Spleen (tissue), 11 donors: ENCODE data around the gene EDIL3. TPM values are rescaled to one million over a fixed set of nuclear protein-coding genes. Genes with fewer than 3 reads are reported as not detected.

ENCODE experiments used
- DNase-seq: peaks from one replicate; pipeline ENCODE4 v3.0.0-alpha.2; 2020
- H3K27ac ChIP-seq, 8 donors: fragments of 200-600 bp; sonication (generic) in 7 of 8; 1 replicate in 4 of 8; 2 replicates in 4 of 8; pipeline versions ENCODE4 v1.5.0 to v1.8.0; 2016 to 2021; ENCODE audit warnings: inconsistent platforms in 4 of 8, mild to moderate bottlenecking in 4 of 8, moderate library complexity in 1 of 8
- H3K27me3 ChIP-seq, 7 donors: fragments of 200-600 bp; sonication (generic) in 6 of 7; replicated peaks in 1 of 7; 1 replicate in 4 of 7; 2 replicates in 3 of 7; pipeline versions ENCODE4 v1.5.0 to v1.8.0; 2016 to 2021; ENCODE audit warnings: inconsistent platforms in 3 of 7, mild to moderate bottlenecking in 1 of 7
- H3K36me3 ChIP-seq, 6 donors: fragments of 200-600 bp; sonication (generic) in 5 of 6; 1 replicate in 4 of 6; 2 replicates in 2 of 6; pipeline versions ENCODE4 v1.5.0 to v1.8.0; 2016 to 2021; ENCODE audit warnings: inconsistent platforms in 2 of 6
- H3K4me1 ChIP-seq, 6 donors: fragments of 200-600 bp; sonication (generic) in 5 of 6; 1 replicate in 3 of 6; 2 replicates in 3 of 6; pipeline versions ENCODE4 v1.5.0 to v1.8.0; 2016 to 2021; ENCODE audit warnings: inconsistent platforms in 3 of 6
- H3K4me3 ChIP-seq, 8 donors: fragments of 200-600 bp; sonication (generic) in 7 of 8; 1 replicate in 4 of 8; 2 replicates in 4 of 8; pipeline versions ENCODE4 v1.5.0 to v1.8.0; 2016 to 2021; ENCODE audit warnings: inconsistent platforms in 4 of 8, mild to moderate bottlenecking in 4 of 8, moderate library complexity in 2 of 8
- H3K9me3 ChIP-seq, 8 donors: fragments of 200-600 bp; sonication (generic) in 7 of 8; 1 replicate in 4 of 8; 2 replicates in 4 of 8; pipeline versions ENCODE4 v1.5.0 to v1.8.0; 2016 to 2021; ENCODE audit warnings: inconsistent platforms in 4 of 8
- POLR2A ChIP-seq, 3 donors: fragments of 450-650 bp; IDR thresholded peaks; one replicate each; pipeline ENCODE4 v1.5.1; 2017; ENCODE audit warnings: antibody characterized with exemption in 3 of 3, mild to moderate bottlenecking in 1 of 3
- POLR2AphosphoS5 ChIP-seq, 3 donors: sonication (generic); formaldehyde crosslinking; IDR thresholded peaks; one replicate each; pipeline ENCODE4 v1.5.1; 2017; ENCODE audit warnings: antibody characterized with exemption in 3 of 3
- WGBS, 5 donors: extraction: QIAGEN DNeasy Blood & Tissue Kit in 3 of 5; methylation state at CpG; one replicate each; pipeline versions ENCODE4 v1.1.5 to v1.1.7; 2013 to 2018; 5-methylcytosine and 5-hydroxymethylcytosine counted together
- intact Hi-C: fragments of 100-400 bp; cut with DNase I; formaldehyde crosslinking; loops from one replicate; pipeline ENCODE4 v1.15.0; 2023; ENCODE audit warnings: low total_unique reads
- polyA plus RNA-seq, 3 donors: library from polyadenylated mRNA; stranded (reverse); fragments of 200-250 nt; gene quantifications; one replicate each; pipeline ENCODE4 v1.2.1, GENCODE V29; 2013
- total RNA-seq, 7 donors: library from RNA; depleted of rRNA in 3 of 7; stranded (reverse); fragments of >200 nt in 3 of 7; fragmentation: NEBNext Ultra II Directional in 4 of 7; extraction: Animal tissue kit (Norgen Biotek cat#: 25700) in 4 of 7; gene quantifications; one replicate each; pipeline versions ENCODE4 v1.1.0 to v1.2.1, GENCODE V29; 2016 to 2021
- TF ChIP-seq, protein P1 (sequence below), 11 experiments: fragments of 200-600 bp in 7 of 11; fragments of 450-650 bp in 4 of 11; sonication (generic) in 4 of 11; IDR thresholded peaks in 8 of 11; conservative IDR thresholded peaks in 3 of 11; 1 replicate in 7 of 11; 2 replicates in 4 of 11; pipeline versions ENCODE4 v1.4.0 to v1.8.0; 2016 to 2021; ENCODE audit warnings: antibody characterized with exemption in 11 of 11, inconsistent platforms in 4 of 11, mild to moderate bottlenecking in 1 of 11
- donor health status: healthy with polysubstance abuse.
- donor health status: DM: no; HTN: no; CAD: no; lungs with moderate emphysema.
- donor health status: DM: no; HTN: no; CAD: no.
- donor health status: Bipolar disorder and iron deficiency.
- donor health status: healthy.
- donor health status: DM: no; HTN: no; CAD: no.
- donor health status: DM: yes; HTN: yes; CAD: no.

The EDIL3 gene
- total and polyA plus RNA-seq, 10 donors: 0.61 to 2.9 (median 2.1) TPM

DNA sequence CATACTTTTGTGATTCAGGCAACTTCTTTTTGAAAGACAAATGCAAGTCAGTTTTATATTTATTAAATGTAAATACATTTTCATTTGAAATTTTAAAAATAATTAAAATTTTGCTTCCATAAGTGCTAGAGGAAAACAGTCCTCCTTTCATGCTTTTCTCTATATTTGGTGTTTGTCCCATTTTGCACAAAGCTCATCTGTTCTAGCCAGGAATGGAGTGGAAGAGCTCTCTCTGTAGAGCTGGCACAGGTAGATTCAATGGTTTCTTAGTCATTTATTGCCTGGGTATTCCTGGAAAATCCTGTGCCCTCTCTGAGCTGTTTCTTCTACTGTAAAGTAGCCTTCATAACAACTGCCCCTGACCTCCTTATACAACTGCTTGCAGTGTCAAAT lies 396.4 kb downstream of the EDIL3 start:
- Histone ChIP-seq H3K4me3 (no peak overlapping the region), H3K27me3 (no peaks in the 10 kb centered on the region), H3K36me3 (no peaks in the 10 kb centered on the region), H3K4me1 (no peaks in the 10 kb centered on the region), H3K27ac (no peak overlapping the region), H3K9me3 (no peaks in the 10 kb centered on the region)
- no peak for TF ChIP-seq POLR2A (IDR thresholded peaks at IDR 0.05)
- no peak for DNase-seq
- intact Hi-C loops: no loop called here

DNA sequence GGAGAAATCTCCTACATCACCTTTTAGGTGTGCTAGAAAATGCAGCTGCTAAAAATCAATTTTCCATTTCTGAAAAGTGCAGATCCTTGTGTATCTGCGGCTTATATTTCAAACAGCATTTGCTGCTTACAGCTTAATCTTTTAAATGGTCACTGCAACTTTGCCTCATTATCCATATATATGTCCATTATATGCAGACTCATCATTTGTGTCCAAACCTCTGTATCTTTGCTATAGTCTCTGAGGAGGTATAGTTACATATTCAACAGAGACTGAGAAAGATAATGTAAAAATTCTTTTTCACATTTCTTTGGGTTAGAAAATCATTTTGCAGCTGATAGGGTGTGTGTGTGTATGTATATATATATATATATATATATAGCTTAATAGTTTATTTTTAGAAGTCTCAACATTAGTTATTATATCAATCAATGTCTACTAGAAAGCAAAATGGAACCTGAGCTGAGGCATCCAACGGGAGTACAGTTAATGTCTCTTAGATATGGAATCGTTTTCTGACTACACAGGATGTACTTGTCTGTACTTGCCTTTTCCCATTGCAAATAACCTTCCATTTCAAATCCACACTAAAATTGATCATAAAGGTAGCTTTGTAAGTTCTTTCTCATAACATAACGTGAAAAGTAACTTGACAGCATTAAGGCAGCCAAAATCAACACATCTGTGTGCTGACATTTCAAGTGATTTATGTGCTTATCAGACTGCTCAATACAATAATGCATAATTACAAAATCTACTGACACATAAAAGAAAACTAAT lies 397.0 kb downstream of the EDIL3 start:
- Histone ChIP-seq H3K4me3 (no peak overlapping the region), H3K36me3 (no peaks in the 10 kb centered on the region), H3K27ac (no peak overlapping the region), H3K9me3 (no peaks in the 10 kb centered on the region), H3K27me3 (no peaks in the 10 kb centered on the region), H3K4me1 (no peaks in the 10 kb centered on the region)
- WGBS, 5 donors: 54 to 74% (median 64%) methylated on average over 4 of the region's 4 CpGs
- intact Hi-C loops: no loop called here
- no peak for DNase-seq
- TF ChIP-seq POLR2AphosphoS5 (IDR thresholded peaks at IDR 0.05): no peak
- TF ChIP-seq, protein P1, sequence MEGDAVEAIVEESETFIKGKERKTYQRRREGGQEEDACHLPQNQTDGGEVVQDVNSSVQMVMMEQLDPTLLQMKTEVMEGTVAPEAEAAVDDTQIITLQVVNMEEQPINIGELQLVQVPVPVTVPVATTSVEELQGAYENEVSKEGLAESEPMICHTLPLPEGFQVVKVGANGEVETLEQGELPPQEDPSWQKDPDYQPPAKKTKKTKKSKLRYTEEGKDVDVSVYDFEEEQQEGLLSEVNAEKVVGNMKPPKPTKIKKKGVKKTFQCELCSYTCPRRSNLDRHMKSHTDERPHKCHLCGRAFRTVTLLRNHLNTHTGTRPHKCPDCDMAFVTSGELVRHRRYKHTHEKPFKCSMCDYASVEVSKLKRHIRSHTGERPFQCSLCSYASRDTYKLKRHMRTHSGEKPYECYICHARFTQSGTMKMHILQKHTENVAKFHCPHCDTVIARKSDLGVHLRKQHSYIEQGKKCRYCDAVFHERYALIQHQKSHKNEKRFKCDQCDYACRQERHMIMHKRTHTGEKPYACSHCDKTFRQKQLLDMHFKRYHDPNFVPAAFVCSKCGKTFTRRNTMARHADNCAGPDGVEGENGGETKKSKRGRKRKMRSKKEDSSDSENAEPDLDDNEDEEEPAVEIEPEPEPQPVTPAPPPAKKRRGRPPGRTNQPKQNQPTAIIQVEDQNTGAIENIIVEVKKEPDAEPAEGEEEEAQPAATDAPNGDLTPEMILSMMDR (IDR thresholded peaks at IDR 0.05 in 8 of 11, conservative IDR thresholded peaks at IDR 0.05 in 3 of 11): no peak

DNA sequence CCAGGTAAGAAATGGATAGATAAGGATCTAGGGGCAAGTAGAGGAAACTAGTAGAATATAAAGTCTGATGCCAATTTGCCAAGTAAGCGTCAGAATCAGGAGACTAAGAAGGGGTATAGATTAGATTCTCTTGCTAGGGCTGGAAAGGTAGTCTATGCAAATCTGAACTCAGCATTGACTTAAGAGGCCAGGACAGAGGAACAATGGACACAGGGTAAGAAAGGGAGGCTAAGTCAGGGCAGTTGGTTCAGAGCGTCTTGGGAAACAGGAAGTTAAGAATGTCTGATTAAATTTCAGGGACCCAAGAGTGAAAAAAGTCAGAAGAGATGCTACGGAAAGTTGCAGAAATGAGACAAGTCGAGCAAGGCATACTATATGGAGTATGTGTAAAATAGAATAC lies 400.8 kb downstream of the EDIL3 start:
- H3K27ac ChIP-seq: no peak overlapping the region
- DNase-seq: no peak
- TF ChIP-seq POLR2A (IDR thresholded peaks at IDR 0.05) (no peak), POLR2AphosphoS5 (IDR thresholded peaks at IDR 0.05) (no peak)
- TF ChIP-seq, protein P1 (IDR thresholded peaks at IDR 0.05 in 8 of 11, conservative IDR thresholded peaks at IDR 0.05 in 3 of 11): no peak
- H3K4me3 ChIP-seq: no peak overlapping the region
- H3K4me1 ChIP-seq: no peaks in the 10 kb centered on the region
- no peaks in the 10 kb centered on the region for H3K27me3 ChIP-seq
- 77 to 87% (median 81%) methylated on average over 4 of the region's 4 CpGs for WGBS, 5 donors
- H3K36me3 ChIP-seq: no peaks in the 10 kb centered on the region
- intact Hi-C loops: no loop called here
- H3K9me3 ChIP-seq: no peaks in the 10 kb centered on the region

DNA sequence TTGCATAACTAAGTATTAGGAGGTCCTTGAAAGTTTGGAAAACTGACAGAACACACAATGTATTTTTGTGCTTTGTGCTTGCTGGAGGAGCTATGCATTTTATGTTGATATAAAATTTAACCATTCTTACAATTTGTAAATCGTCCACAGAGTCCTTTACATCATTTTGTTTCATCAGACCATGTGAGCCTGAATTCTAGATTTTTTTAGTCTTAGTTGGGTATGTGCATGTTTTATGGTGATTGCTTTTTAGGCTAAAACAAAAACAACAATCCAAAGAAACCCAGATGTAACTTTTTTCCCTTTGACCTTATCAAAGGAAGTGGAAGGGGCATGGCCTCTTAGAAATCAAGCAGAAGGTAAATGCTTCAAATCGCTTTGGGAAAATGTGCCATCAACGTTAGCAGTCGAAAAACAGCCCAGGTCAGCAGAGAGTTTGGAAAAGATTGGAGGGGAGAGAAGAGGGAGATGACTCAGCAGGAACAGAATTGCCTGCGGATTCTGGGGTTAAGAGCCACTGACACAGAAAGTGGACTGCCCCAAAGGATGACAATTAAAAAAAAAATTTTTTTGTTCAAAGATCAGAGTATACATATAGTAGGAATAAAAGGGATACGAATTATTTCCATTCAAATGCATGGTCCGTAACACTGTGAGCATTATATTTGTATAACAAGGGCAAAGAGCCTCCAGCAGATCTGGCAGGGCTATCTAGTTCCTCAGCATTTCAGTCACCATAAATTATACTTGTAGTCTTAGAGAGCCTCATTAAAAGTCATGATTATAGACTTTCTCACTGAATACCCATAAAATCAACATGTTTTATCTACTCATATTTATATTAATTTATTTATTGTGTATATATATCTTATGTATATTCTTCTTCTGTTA lies 410.5 kb downstream of the EDIL3 start:
- 47 to 76% (median 63%) methylated on average over 7 of the region's 7 CpGs for WGBS, 5 donors
- no peak for DNase-seq
- Histone ChIP-seq H3K27ac (no peak overlapping the region), H3K4me3 (no peak overlapping the region), H3K27me3 (no peaks in the 10 kb centered on the region), H3K4me1 (no peaks in the 10 kb centered on the region), H3K9me3 (no peaks in the 10 kb centered on the region), H3K36me3 (no peaks in the 10 kb centered on the region)
- TF ChIP-seq, protein P1 (IDR thresholded peaks at IDR 0.05 in 8 of 11, conservative IDR thresholded peaks at IDR 0.05 in 3 of 11): no peak
- TF ChIP-seq POLR2AphosphoS5 (IDR thresholded peaks at IDR 0.05): no peak
- no peak for TF ChIP-seq POLR2A (IDR thresholded peaks at IDR 0.05)
- intact Hi-C loops: no loop called here
